HEK293T (cell line): ENCODE data around the gene SUPT3H.

Source experiments
- ARNT ChIP-seq: fragments of 450-650 bp; IDR thresholded peaks from 2 replicates; pipeline ENCODE4 v1.6.1; 2017; ENCODE audit warnings: mild to moderate bottlenecking
- BHLHE40 ChIP-seq: fragments of 450-650 bp; IDR thresholded peaks from 2 replicates; pipeline ENCODE4 v1.6.1; 2016; ENCODE audit warnings: mild to moderate bottlenecking, moderate library complexity, borderline replicate concordance
- CTBP1 ChIP-seq: fragments of 450-650 bp; IDR thresholded peaks from 2 replicates; pipeline ENCODE4 v1.6.1; 2016; ENCODE audit warnings: borderline replicate concordance
- FOXA1 ChIP-seq: fragments of 450-650 bp; IDR thresholded peaks from 2 replicates; pipeline ENCODE4 v1.6.1; 2016; ENCODE audit warnings: mild to moderate bottlenecking
- FOXK2 ChIP-seq: fragments of 450-650 bp; IDR thresholded peaks from 2 replicates; pipeline ENCODE4 v1.6.1; 2016; ENCODE audit warnings: mild to moderate bottlenecking
- FOXM1 ChIP-seq: fragments of 450-650 bp; IDR thresholded peaks from 2 replicates; pipeline ENCODE4 v1.6.1; 2017; ENCODE audit warnings: mild to moderate bottlenecking, borderline replicate concordance
- HDGF ChIP-seq: fragments of 450-650 bp; IDR thresholded peaks from 2 replicates; pipeline ENCODE4 v1.6.1; 2017; ENCODE audit warnings: antibody characterized with exemption, borderline replicate concordance
- L3MBTL2 ChIP-seq: fragments of 450-650 bp; conservative IDR thresholded peaks from 2 replicates; pipeline ENCODE4 v1.6.1; 2016; ENCODE audit warnings: mild to moderate bottlenecking
- NFRKB ChIP-seq: fragments of 450-650 bp; IDR thresholded peaks from 2 replicates; pipeline ENCODE4 v1.6.1; 2016; ENCODE audit warnings: mild to moderate bottlenecking, moderate library complexity
- PKNOX1 ChIP-seq: fragments of 450-650 bp; IDR thresholded peaks from 2 replicates; pipeline ENCODE4 v1.6.1; 2016
- SP1 ChIP-seq: fragments of 450-650 bp; IDR thresholded peaks from 2 replicates; pipeline ENCODE4 v1.6.1; 2017
- SUZ12 ChIP-seq: fragments of 450-650 bp; IDR thresholded peaks from 2 replicates; pipeline ENCODE4 v1.6.1; 2016; ENCODE audit warnings: mild to moderate bottlenecking
- TARDBP ChIP-seq: fragments of 450-650 bp; IDR thresholded peaks from 2 replicates; pipeline ENCODE4 v1.6.1; 2016
- ZNF384 ChIP-seq: fragments of 450-650 bp; IDR thresholded peaks from 2 replicates; pipeline ENCODE4 v1.6.1; 2016

- TF ChIP-seq FOXK2 (no peak), FOXM1 (no peak), ZNF384 (no peak), FOXA1 (no peak), NFRKB (no peak), BHLHE40 (no peak), SP1 (no peak), HDGF (no peak), ARNT (no peak), CTBP1 (no peak), TARDBP (no peak), SUZ12 (no peak), L3MBTL2 (no peak), PKNOX1 (no peak)
Observed at GRCh38 chr6:44804016-44804415, 573.7 kb downstream of the SUPT3H start.
